T-cell (primary cell): ENCODE measurements around the gene BNIP5. TPM values are rescaled to one million over a fixed set of nuclear protein-coding genes. Genes with fewer than 3 reads are reported as not detected.

Source experiments
- ATAC-seq, 4 experiments: fragments of 200-7000 bp in 3 of 4; fragments of 150-1000 bp in 1 of 4; cut with Tn5 transposase; replicated peaks in 1 of 4; 1 replicate in 3 of 4; 2 replicates in 1 of 4; pipeline ENCODE4 v1.10.0; 2021; ENCODE audit warnings: moderate library complexity in 3 of 4, mild to moderate bottlenecking in 2 of 4, moderate number of reproducible peaks in 1 of 4
- CTCF ChIA-PET, 2 donors: fragments of 300-600 bp; sonication (Branson Sonifier 250); formaldehyde crosslinking; loops; one replicate each; lab custom pipeline; 2022; ENCODE audit warnings: antibody characterized with exemption in 2 of 2; lab: Charles Lee
- POLR2A ChIA-PET, 2 donors: fragments of 300-600 bp; sonication (Branson Sonifier 250); formaldehyde crosslinking; loops; one replicate each; lab custom pipeline; 2022; ENCODE audit warnings: antibody characterized with exemption in 2 of 2; lab: Charles Lee
- DNase-seq, 35 experiments: peaks; one replicate each; pipeline versions ENCODE4 v3.0.0 to v3.0.0-alpha.2; 2013 to 2023
- H3K27ac ChIP-seq: one replicate; pipeline ENCODE4 v1.5.1; 2013; ENCODE audit warnings: low read length
- H3K27me3 ChIP-seq, 2 experiments: replicated peaks in 1 of 2; 1 replicate in 1 of 2; 2 replicates in 1 of 2; pipeline versions ENCODE4 v1.6.1 to v1.7.0; 2013; ENCODE audit warnings: low read length in 1 of 2, mixed read lengths in 1 of 2; ENCODE audit not compliant: control insufficient read depth in 2 of 2, insufficient read depth in 2 of 2; ENCODE audit errors: extremely low read depth in 1 of 2
- H3K36me3 ChIP-seq, 2 donors: 1 replicate in 1 of 2; 2 replicates in 1 of 2; pipeline versions ENCODE4 v1.6.1 to v1.7.0; 2013; ENCODE audit warnings: low read length in 1 of 2; ENCODE audit not compliant: control insufficient read depth in 2 of 2, insufficient read depth in 1 of 2; ENCODE audit errors: extremely low read depth in 1 of 2
- H3K4me1 ChIP-seq, 2 experiments: 1 replicate in 1 of 2; 2 replicates in 1 of 2; pipeline versions ENCODE4 v1.6.1 to v1.7.0; 2013; ENCODE audit warnings: low read length in 2 of 2, mixed read lengths in 1 of 2; ENCODE audit not compliant: insufficient read depth in 2 of 2, control insufficient read depth in 1 of 2; ENCODE audit errors: extremely low read depth in 1 of 2
- H3K4me3 ChIP-seq, 2 donors: 1 replicate in 1 of 2; 2 replicates in 1 of 2; pipeline versions ENCODE4 v1.5.1 to v1.7.0; 2013; ENCODE audit warnings: mild to moderate bottlenecking in 2 of 2, low read length in 1 of 2, moderate library complexity in 1 of 2; ENCODE audit not compliant: control insufficient read depth in 1 of 2; ENCODE audit errors: extremely low read depth in 1 of 2
- H3K9me3 ChIP-seq: 2 replicates; pipeline ENCODE4 v1.7.0; 2013
- H3K27ac Mint-ChIP-seq, 2 donors: one replicate each; pipeline ENCODE4 v1.8.0; 2020 to 2021; ENCODE audit warnings: mild to moderate bottlenecking in 2 of 2, mixed read lengths in 2 of 2
- H3K27me3 Mint-ChIP-seq, 2 donors: one replicate each; pipeline ENCODE4 v1.8.0; 2021 to 2022; ENCODE audit warnings: mixed read lengths in 2 of 2
- H3K36me3 Mint-ChIP-seq: one replicate; pipeline ENCODE4 v1.8.0; 2021; ENCODE audit warnings: mixed read lengths
- H3K4me1 Mint-ChIP-seq, 3 donors: one replicate each; pipeline ENCODE4 v1.8.0; 2020 to 2022; ENCODE audit warnings: mixed read lengths in 3 of 3, mild to moderate bottlenecking in 1 of 3
- H3K4me3 Mint-ChIP-seq, 3 donors: one replicate each; pipeline ENCODE4 v1.8.0; 2020 to 2022; ENCODE audit warnings: mild to moderate bottlenecking in 3 of 3, mixed read lengths in 3 of 3, moderate library complexity in 3 of 3
- H3K9me3 Mint-ChIP-seq, 3 donors: one replicate each; pipeline ENCODE4 v1.8.0; 2020 to 2022; ENCODE audit warnings: mixed read lengths in 3 of 3
- WGBS: methylation state at CpG from one replicate; pipeline ENCODE4 v1.1.5; 2013; ENCODE audit warnings: missing lambda C conversion rate; ENCODE audit not compliant: insufficient coverage; 5-methylcytosine and 5-hydroxymethylcytosine counted together
- total RNA-seq, 35 experiments: library from RNA in 6 of 35; stranded (reverse) in 6 of 35; fragments of 120-200 nt in 1 of 35; gene quantifications; one replicate each; pipeline versions ENCODE4 v1.2.1 to v1.2.4 and lab custom pipeline; 2013 to 2026

The BNIP5 gene
- total RNA-seq, 5 donors from 2014 or later (not counting 1 experiment from before 2014, with no cell fraction given): 0.09 TPM; not detected in 4

- H3K4me1 ChIP-seq: no peaks in the 10 kb centered on the region
- H3K27me3 Mint-ChIP-seq: peaks cover 3% of the 10 kb centered on the region in 2 donors
- no peaks in the 10 kb centered on the region for H3K9me3 ChIP-seq
- CTCF ChIA-PET: interaction anchor here in 1 of 2 donors (1.4 kb wide), 1 partner anchor 11 kb away, joined by 3 read pairs; no protein-coding TSS in a partner anchor
- no peak for ATAC-seq
- no peaks in the 10 kb centered on the region for H3K4me1 Mint-ChIP-seq
- peaks cover 0 to 10% of the 10 kb centered on the region in 2 experiments for H3K27me3 ChIP-seq
- no peaks in the 10 kb centered on the region for H3K36me3 Mint-ChIP-seq
- no peak overlapping the region for H3K27ac ChIP-seq
- no peak overlapping the region for H3K4me3 Mint-ChIP-seq
- no peak overlapping the region for H3K4me3 ChIP-seq
- H3K9me3 Mint-ChIP-seq: no peaks in the 10 kb centered on the region
- 78% methylated on average over 6 of the region's 7 CpGs for WGBS
- POLR2A ChIA-PET: no interaction called here
- DNase-seq: no peak
- no peak overlapping the region for H3K27ac Mint-ChIP-seq
- no peaks in the 10 kb centered on the region for H3K36me3 ChIP-seq
Measured at GRCh38 chr6:36309203-36309602, 27.5 kb downstream of the BNIP5 start.

- no peaks in the 10 kb centered on the region for H3K36me3 Mint-ChIP-seq
- no peaks in the 10 kb centered on the region for H3K36me3 ChIP-seq
- H3K27ac Mint-ChIP-seq: no peak overlapping the region
- no peaks in the 10 kb centered on the region for H3K4me1 Mint-ChIP-seq
- H3K27me3 Mint-ChIP-seq: peaks cover 3% of the 10 kb centered on the region in 2 donors
- no peak overlapping the region for H3K4me3 Mint-ChIP-seq
- H3K4me3 ChIP-seq: no peak overlapping the region
- POLR2A ChIA-PET: no interaction called here
- no peak overlapping the region for H3K27ac ChIP-seq
- H3K9me3 ChIP-seq: no peaks in the 10 kb centered on the region
- peaks cover 0 to 10% of the 10 kb centered on the region in 2 experiments for H3K27me3 ChIP-seq
- ATAC-seq (no peak), DNase-seq (no peak)
- H3K4me1 ChIP-seq: no peaks in the 10 kb centered on the region
- H3K9me3 Mint-ChIP-seq: no peaks in the 10 kb centered on the region
- CTCF ChIA-PET: interaction anchor here in 1 of 2 donors (0.5 kb wide), 1 partner anchor 120 kb away, joined by 4 read pairs; no protein-coding TSS in a partner anchor
- 100% methylated on average over 3 of the region's 5 CpGs for WGBS
Measured at GRCh38 chr6:36308514-36308913, 28.2 kb downstream of the BNIP5 start.

GRCh38 chr6:36306375-36306774 lies 30.3 kb downstream of the BNIP5 start:
- peaks cover 2 to 4% (median 4%) of the 10 kb centered on the region in 3 donors for H3K4me1 Mint-ChIP-seq
- Histone ChIP-seq H3K9me3 (no peaks in the 10 kb centered on the region), H3K4me3 (no peak overlapping the region), H3K36me3 (no peaks in the 10 kb centered on the region), H3K4me1 (peaks cover 0 to 8% of the 10 kb centered on the region in 2 experiments), H3K27me3 (peaks cover 0 to 20% of the 10 kb centered on the region in 2 experiments), H3K27ac (no peak overlapping the region)
- no peak overlapping the region for H3K27ac Mint-ChIP-seq
- H3K9me3 Mint-ChIP-seq: no peaks in the 10 kb centered on the region
- H3K27me3 Mint-ChIP-seq: peaks cover 6 to 12% of the 10 kb centered on the region in 2 donors
- ChIA-PET POLR2A (interaction anchor here in 1 of 2 donors (0.6 kb wide), 1 partner anchor 56 kb away, joined by 3 read pairs; no protein-coding TSS in a partner anchor), CTCF (interaction anchor here in 1 of 2 donors (1.2 kb wide), 1 partner anchor 55 kb away, joined by 3 read pairs; no protein-coding TSS in a partner anchor)
- no peak overlapping the region for H3K4me3 Mint-ChIP-seq
- no peak for DNase-seq
- 100% methylated on average over 1 of the region's 7 CpGs for WGBS
- ATAC-seq: no peak
- H3K36me3 Mint-ChIP-seq: no peaks in the 10 kb centered on the region

DNA sequence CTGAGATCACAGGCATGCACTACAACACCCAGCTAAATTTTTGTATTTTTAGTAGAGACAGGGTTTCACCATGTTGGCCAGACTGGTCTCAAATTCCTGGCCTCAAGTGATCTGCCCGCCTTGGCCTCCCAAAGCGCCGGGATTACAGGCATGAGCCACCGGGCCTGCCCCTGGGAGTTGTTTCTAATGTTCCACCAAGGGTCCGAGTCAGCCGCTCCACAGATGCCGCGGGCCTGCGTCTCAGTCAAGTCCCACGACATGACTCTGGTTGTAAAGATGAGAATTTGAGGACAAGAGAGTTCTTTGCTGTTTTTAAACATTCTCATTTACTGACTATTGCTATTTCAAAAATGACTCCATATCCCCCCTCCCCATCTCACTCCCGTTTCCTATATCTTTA lies 30.8 kb downstream of the BNIP5 start:
- H3K9me3 Mint-ChIP-seq: no peaks in the 10 kb centered on the region
- no peak for DNase-seq
- H3K36me3 Mint-ChIP-seq: no peaks in the 10 kb centered on the region
- no peak for ATAC-seq
- no peak overlapping the region for H3K27ac Mint-ChIP-seq
- H3K4me1 Mint-ChIP-seq: peaks cover 2 to 4% (median 4%) of the 10 kb centered on the region in 3 donors
- Histone ChIP-seq H3K4me1 (peaks cover 0 to 8% of the 10 kb centered on the region in 2 experiments), H3K4me3 (no peak overlapping the region), H3K9me3 (no peaks in the 10 kb centered on the region), H3K27me3 (peaks cover 0 to 23% of the 10 kb centered on the region in 2 experiments), H3K27ac (no peak overlapping the region), H3K36me3 (no peaks in the 10 kb centered on the region)
- 88% methylated on average over 5 of the region's 11 CpGs for WGBS
- peaks cover 6 to 15% of the 10 kb centered on the region in 2 donors for H3K27me3 Mint-ChIP-seq
- CTCF ChIA-PET: interaction anchor here in 1 of 2 donors (0.7 to 1.2 kb wide), 5 partner anchors 18 to 1378 kb away, joined by 3 to 6 read pairs (median 4); no protein-coding TSS in a partner anchor
- POLR2A ChIA-PET: interaction anchor here in 1 of 2 donors (0.6 kb wide), 1 partner anchor 56 kb away, joined by 3 read pairs; no protein-coding TSS in a partner anchor
- no peak overlapping the region for H3K4me3 Mint-ChIP-seq

GRCh38 chr6:36302227-36302976 lies 34.3 kb downstream of the BNIP5 start:
- H3K4me3 Mint-ChIP-seq: no peak overlapping the region
- Histone ChIP-seq H3K4me1 (peaks cover 0 to 8% of the 10 kb centered on the region in 2 experiments), H3K36me3 (no peaks in the 10 kb centered on the region), H3K9me3 (no peaks in the 10 kb centered on the region), H3K4me3 (no peak overlapping the region), H3K27me3 (peaks cover 0 to 15% of the 10 kb centered on the region in 2 experiments), H3K27ac (no peak overlapping the region)
- ATAC-seq (peak; percentile 97 to 99 (median 98)), DNase-seq (peak; percentile 75 to 97 (median 89))
- H3K9me3 Mint-ChIP-seq: no peaks in the 10 kb centered on the region
- no peak overlapping the region for H3K27ac Mint-ChIP-seq
- CTCF ChIA-PET: interaction anchor here (0.5 to 1.4 kb wide), 14 partner anchors 13 to 1224 kb away, joined by 3 to 6 read pairs (median 3); no protein-coding TSS in a partner anchor
- POLR2A ChIA-PET: interaction anchor here in 1 of 2 donors (0.5 kb wide), 1 partner anchor 561 kb away, joined by 3 read pairs; no protein-coding TSS in a partner anchor
- no peaks in the 10 kb centered on the region for H3K36me3 Mint-ChIP-seq
- H3K4me1 Mint-ChIP-seq: peaks cover 2 to 4% (median 4%) of the 10 kb centered on the region in 3 donors
- WGBS: 31% methylated on average over 12 of the region's 13 CpGs
- H3K27me3 Mint-ChIP-seq: peaks cover 9 to 20% of the 10 kb centered on the region in 2 donors

DNA sequence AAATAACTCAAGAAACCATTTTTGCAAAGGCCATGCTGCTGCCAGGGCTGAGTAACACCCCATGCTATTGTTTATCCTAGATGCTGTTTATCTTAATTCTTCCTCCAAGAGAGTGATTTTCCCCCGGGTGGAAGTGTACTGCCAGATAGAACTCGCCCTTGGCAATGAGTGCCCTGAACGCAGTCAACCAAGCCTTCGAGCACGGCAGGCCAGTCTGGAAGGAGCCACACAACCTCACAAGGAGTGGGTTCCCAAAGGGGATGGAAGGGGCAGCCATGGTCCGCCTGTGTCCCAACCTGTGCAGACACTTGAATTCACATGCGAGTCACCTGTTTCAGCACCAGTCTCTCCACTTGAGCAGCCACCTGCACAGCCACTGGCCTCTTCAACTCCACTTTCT lies 34.9 kb downstream of the BNIP5 start:
- Mint-ChIP-seq H3K36me3 (no peaks in the 10 kb centered on the region), H3K27ac (no peak overlapping the region), H3K4me1 (peaks cover 2 to 4% (median 4%) of the 10 kb centered on the region in 3 donors), H3K4me3 (no peak overlapping the region), H3K9me3 (no peaks in the 10 kb centered on the region), H3K27me3 (peaks cover 9 to 20% of the 10 kb centered on the region in 2 donors)
- DNase-seq (no peak), ATAC-seq (no peak)
- ChIA-PET CTCF (interaction anchor here (0.6 to 1.4 kb wide), 10 partner anchors 13 to 976 kb away, joined by 3 to 6 read pairs (median 4); no protein-coding TSS in a partner anchor), POLR2A (no interaction called here)
- no peak overlapping the region for H3K4me3 ChIP-seq
- peaks cover 0 to 15% of the 10 kb centered on the region in 2 experiments for H3K27me3 ChIP-seq
- WGBS: 67% methylated on average over 6 of the region's 7 CpGs
- H3K27ac ChIP-seq: no peak overlapping the region
- no peaks in the 10 kb centered on the region for H3K36me3 ChIP-seq
- peaks cover 0 to 8% of the 10 kb centered on the region in 2 experiments for H3K4me1 ChIP-seq
- H3K9me3 ChIP-seq: no peaks in the 10 kb centered on the region
